Upper lobe of left lung (tissue), 4 donors: ENCODE results near the gene UTF1.

Experiments
- CTCF ChIP-seq, 6 experiments: fragments of 450-650 bp in 4 of 6; fragments of 200-600 bp in 2 of 6; sonication (generic) in 2 of 6; IDR thresholded peaks; one replicate each; pipeline ENCODE4 v1.5.1; 2016 to 2019; ENCODE audit warnings: antibody characterized with exemption in 6 of 6
- EP300 ChIP-seq, 4 donors: sonication (generic); formaldehyde crosslinking; IDR thresholded peaks; one replicate each; pipeline ENCODE4 v1.5.1; 2017; ENCODE audit warnings: antibody characterized with exemption in 4 of 4, control low read depth in 2 of 4
- POLR2A ChIP-seq, 4 donors: fragments of 450-650 bp; IDR thresholded peaks; one replicate each; pipeline ENCODE4 v1.5.1; 2016 to 2017; ENCODE audit warnings: antibody characterized with exemption in 4 of 4, mild to moderate bottlenecking in 2 of 4

DNA sequence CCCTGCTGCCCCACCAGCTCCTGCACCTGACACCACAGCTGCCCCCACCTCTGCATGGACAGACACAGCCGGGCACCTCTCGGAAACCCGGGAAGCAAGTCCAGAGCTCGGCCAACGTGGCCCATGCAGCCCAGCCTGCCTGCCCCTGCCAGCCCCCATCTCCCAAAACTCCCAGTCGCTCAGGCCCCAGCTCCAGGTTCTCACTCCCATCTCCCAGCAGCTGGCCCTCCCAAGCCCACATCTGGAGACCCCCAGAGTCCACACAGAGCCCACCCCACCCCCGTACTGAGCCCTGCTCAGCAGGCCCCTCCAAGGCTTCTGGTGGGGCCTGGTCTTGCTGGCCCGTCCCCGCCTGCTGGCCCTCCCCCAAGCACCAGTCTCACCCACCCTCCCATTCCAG is 32.2 kb upstream of the UTF1 start:
- TF ChIP-seq CTCF (IDR thresholded peaks at IDR 0.05) (no peak), POLR2A (IDR thresholded peaks at IDR 0.05) (no peak), EP300 (IDR thresholded peaks at IDR 0.05) (no peak)
